ENCODE results near the gene TRAF2.

TRAF2 gene

GRCh38 chr9:136949817-136950655 lies 63.7 kb downstream of the TRAF2 start:
- peak; percentile 95 for DNase-seq (ENCODE audit: low read depth)

GRCh38 chr9:136950656-136951276 lies 64.5 kb downstream of the TRAF2 start:
- DNase-seq (ENCODE audit: low read depth) = no peak

- DNase-seq (ENCODE audit: low read depth) = no peak
Observed at GRCh38 chr9:136951541-136952320, 65.4 kb downstream of the TRAF2 start, which contains the start of gene LCN12. Gene LCN12, plus strand, starts transcription at chr9:136952273. Its CDS starts 55 bp downstream, at chr9:136952328.

GRCh38 chr9:136952321-136952850 lies 66.1 kb downstream of the TRAF2 start:
- DNase-seq (ENCODE audit: low read depth) = no peak

- no peak for DNase-seq (ENCODE audit: low read depth)
Observed at GRCh38 chr9:136952876-136953770, 66.8 kb downstream of the TRAF2 start.

- DNase-seq (ENCODE audit: low read depth) = no peak
Observed at GRCh38 chr9:136953771-136954269, 67.5 kb downstream of the TRAF2 start.

GRCh38 chr9:136954270-136955083 lies 68.2 kb downstream of the TRAF2 start:
- DNase-seq (ENCODE audit: low read depth) = no peak

- no peak for DNase-seq (ENCODE audit: low read depth)
Observed at GRCh38 chr9:136955202-136955942, 69.1 kb downstream of the TRAF2 start.

GRCh38 chr9:136955943-136956335 lies 69.6 kb downstream of the TRAF2 start:
- DNase-seq (ENCODE audit: low read depth) = no peak

- DNase-seq (ENCODE audit: low read depth) = no peak
Observed at GRCh38 chr9:136956604-136957003, 70.3 kb downstream of the TRAF2 start.

- no peak for DNase-seq (ENCODE audit: low read depth)
Observed at GRCh38 chr9:136957461-136957860, 71.1 kb downstream of the TRAF2 start.

GRCh38 chr9:136957901-136958300 lies 71.6 kb downstream of the TRAF2 start:
- no peak for DNase-seq (ENCODE audit: low read depth)

GRCh38 chr9:136958473-136958872 lies 72.2 kb downstream of the TRAF2 start:
- no peak for DNase-seq (ENCODE audit: low read depth)

- DNase-seq (ENCODE audit: low read depth) = no peak
Observed at GRCh38 chr9:136958898-136959850, 72.9 kb downstream of the TRAF2 start.

- DNase-seq (ENCODE audit: low read depth) = no peak
Observed at GRCh38 chr9:136960212-136960937, 74.1 kb downstream of the TRAF2 start.

- no peak for DNase-seq (ENCODE audit: low read depth)
Observed at GRCh38 chr9:136960938-136961275, 74.6 kb downstream of the TRAF2 start.

GRCh38 chr9:136961279-136962065 lies 75.2 kb downstream of the TRAF2 start:
- DNase-seq (ENCODE audit: low read depth) = no peak

All from T follicular helper cell (primary cell).